ENCODE measurements around the gene TRIOBP. TPM values are rescaled to one million over a fixed set of nuclear protein-coding genes. Genes with fewer than 3 reads are reported as not detected.

Gene TRIOBP
- total RNA-seq, 2 experiments from 2014 or later = 9.0 to 10.1 TPM

- Mint-ChIP-seq H3K9me3 (no peaks in the 10 kb centered on the region), H3K4me3 (peak overlapping the region; percentile 80), H3K27me3 (no peaks in the 10 kb centered on the region), H3K36me3 (ENCODE audit: low read depth) (peaks cover 13% of the 10 kb centered on the region), H3K27ac (peak overlapping the region; percentile 79), H3K4me1 (ENCODE audit: low read depth) (peaks cover 31% of the 10 kb centered on the region)
- H3K27ac ChIP-seq (ENCODE audit: low read depth in 1 of 2, low read length in 2 of 2) = no peak overlapping the region
- peaks cover 5% of the 10 kb centered on the region for H3K36me3 ChIP-seq (ENCODE audit: insufficient read depth, low read length)
- POLR2A ChIA-PET = interaction anchor here (0.6 to 3.7 kb wide), 13 partner anchors 10 to 75 kb away, joined by 3 to 25 read pairs (median 4); partner anchors contain the start of genes GGA1 and PDXP
- peaks cover 0 to 4% of the 10 kb centered on the region in 2 experiments for H3K9me3 ChIP-seq (ENCODE audit: control insufficient read depth in 1 of 2, insufficient read depth in 1 of 2, low read length in 2 of 2)
- H3K4me3 ChIP-seq (ENCODE audit: low read length) = no peak overlapping the region
- no peak for ATAC-seq (ENCODE audit: poor library complexity)
- DNase-seq = peak; percentile 57 to 87 (median 66)
- CTCF ChIA-PET = interaction anchor here (0.6 to 12.8 kb wide), 15 partner anchors 11 to 89 kb away, joined by 3 to 171 read pairs (median 5); partner anchors contain the start of genes GGA1, PDXP and SH3BP1
- peak; percentile 87 for TF ChIP-seq CTCF (IDR thresholded peaks at IDR 0.05)
- intact Hi-C loops (cut with DNase I, micrococcal nuclease) = loop anchor here (1.0 to 10.0 kb wide), 4 partner anchors 20 to 197 kb away; partner anchors contain the start of gene MFNG (in 1 of the 2)
- no peaks in the 10 kb centered on the region for H3K27me3 ChIP-seq (ENCODE audit: control insufficient read depth in 1 of 2, insufficient read depth in 2 of 2, low read length in 2 of 2)
- peaks cover 34% of the 10 kb centered on the region for H3K4me1 ChIP-seq (ENCODE audit: insufficient read depth, low read length)
Measured at GRCh38 chr22:37681556-37682049, 15.2 kb upstream of the TRIOBP start.

GRCh38 chr22:37684803-37685615 is 11.8 kb upstream of the TRIOBP start:
- H3K4me1 Mint-ChIP-seq (ENCODE audit: low read depth) = peaks cover 32% of the 10 kb centered on the region
- H3K4me3 Mint-ChIP-seq = peak overlapping the region; percentile 90
- no peaks in the 10 kb centered on the region for H3K27me3 Mint-ChIP-seq
- Histone ChIP-seq H3K27me3 (ENCODE audit: control insufficient read depth in 1 of 2, insufficient read depth in 2 of 2, low read length in 2 of 2) (no peaks in the 10 kb centered on the region), H3K4me3 (ENCODE audit: low read length) (no peak overlapping the region), H3K36me3 (ENCODE audit: insufficient read depth, low read length) (peaks cover 17% of the 10 kb centered on the region), H3K9me3 (ENCODE audit: control insufficient read depth in 1 of 2, insufficient read depth in 1 of 2, low read length in 2 of 2) (no peaks in the 10 kb centered on the region), H3K27ac (ENCODE audit: low read depth in 1 of 2, low read length in 2 of 2) (no peak overlapping the region), H3K4me1 (ENCODE audit: insufficient read depth, low read length) (peaks cover 45% of the 10 kb centered on the region)
- ChIA-PET POLR2A (interaction anchor here (0.7 to 3.4 kb wide), 7 partner anchors 9 to 372 kb away, joined by 3 to 37 read pairs (median 4); partner anchors contain the start of genes LGALS1, MFNG, PDXP and PICK1), CTCF (interaction anchor here (2.1 to 12.8 kb wide), 2 partner anchors 44 to 78 kb away, joined by 6 to 171 read pairs; partner anchors contain the start of gene SH3BP1)
- DNase-seq (no peak), ATAC-seq (ENCODE audit: poor library complexity) (no peak)
- no peak overlapping the region for H3K27ac Mint-ChIP-seq
- intact Hi-C loops (cut with DNase I, micrococcal nuclease) = loop anchor here in 1 of 2 experiments (2.0 to 10.0 kb wide), 3 partner anchors 76 to 200 kb away; partner anchors contain the start of genes ANKRD54, GGA1 and MFNG
- TF ChIP-seq CTCF (IDR thresholded peaks at IDR 0.05) = no peak
- no peaks in the 10 kb centered on the region for H3K9me3 Mint-ChIP-seq
- H3K36me3 Mint-ChIP-seq (ENCODE audit: low read depth) = peaks cover 22% of the 10 kb centered on the region

All from CD4-positive, alpha-beta T cell (primary cell).